Lower leg skin (tissue), 4 donors: ENCODE data around the gene SGO1. TPM values are rescaled to one million over a fixed set of nuclear protein-coding genes. Genes with fewer than 3 reads are reported as not detected.
"Not testable (repeated sequence)": the region's sequence is repeated elsewhere in the genome, so short reads cannot be mapped to it uniquely, and the experiment has no call there.

Experiments used
- DNase-seq, 2 donors: peaks; one replicate each; pipeline ENCODE4 v3.0.0-alpha.2; 2019; ENCODE audit warnings: low spot score in 2 of 2
- H3K4me3 ChIP-seq: fragments of 200-600 bp; sonication (generic); 2 replicates; pipeline ENCODE4 v1.5.1; 2017; ENCODE audit warnings: mild to moderate bottlenecking, low read depth; ENCODE audit not compliant: poor library complexity, severe bottlenecking
- CTCF ChIP-seq, 3 donors: fragments of 450-650 bp; IDR thresholded peaks; one replicate each; pipeline ENCODE4 v1.5.1; 2016; ENCODE audit warnings: antibody characterized with exemption in 3 of 3, mild to moderate bottlenecking in 3 of 3, moderate library complexity in 2 of 3
- POLR2A ChIP-seq, 2 donors: fragments of 450-650 bp; IDR thresholded peaks; one replicate each; pipeline ENCODE4 v1.6.1; 2016 to 2017; ENCODE audit warnings: antibody characterized with exemption in 2 of 2, mild to moderate bottlenecking in 1 of 2, moderate library complexity in 1 of 2
- WGBS, 2 donors: methylation state at CpG; one replicate each; pipeline ENCODE4 v1.1.5; 2018; 5-methylcytosine and 5-hydroxymethylcytosine counted together
- intact Hi-C: fragments of 100-400 bp; cut with DNase I; formaldehyde crosslinking; loops from one replicate; pipeline ENCODE4 v1.15.0; 2023; ENCODE audit warnings: low total_unique reads
- total RNA-seq, 4 donors: library from RNA; depleted of rRNA; stranded (reverse); fragments of >200 nt; gene quantifications; one replicate each; pipeline ENCODE4 v1.1.0, GENCODE V29; 2016

Gene SGO1
- total RNA-seq, 4 donors from 2014 or later: 1.1 to 2.2 (median 1.9) TPM

DNA sequence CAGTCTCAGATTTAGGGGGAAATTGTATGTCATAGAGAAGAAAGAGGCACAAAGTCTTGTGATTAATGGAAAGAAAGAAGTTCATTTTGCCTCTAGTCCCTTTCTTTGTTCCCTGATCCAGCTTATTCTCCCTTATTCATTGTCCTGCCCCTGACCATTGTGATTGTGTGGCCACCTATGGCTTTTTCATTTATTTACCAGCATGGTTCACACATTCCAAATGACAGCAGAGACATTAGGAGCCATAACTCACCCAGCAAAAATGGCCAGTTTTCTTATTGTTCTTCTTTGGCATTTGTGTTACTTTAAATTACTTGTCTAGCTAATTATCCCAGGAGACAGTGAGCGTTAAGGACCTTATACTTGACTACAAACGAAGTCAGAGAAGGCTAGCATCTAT is 36.3 kb upstream of the SGO1 start:
- no peak overlapping the region for H3K4me3 ChIP-seq
- DNase-seq: no peak
- TF ChIP-seq POLR2A (IDR thresholded peaks at IDR 0.05): no peak
- no peak for TF ChIP-seq CTCF (IDR thresholded peaks at IDR 0.05)
- intact Hi-C loops: no loop called here
- 78 to 79% methylated on average over 2 of the region's 2 CpGs for WGBS, 2 donors

GRCh38 chr3:20218215-20218614 is 32.2 kb upstream of the SGO1 start:
- no peak for TF ChIP-seq CTCF (IDR thresholded peaks at IDR 0.05)
- TF ChIP-seq POLR2A (IDR thresholded peaks at IDR 0.05): no peak
- H3K4me3 ChIP-seq: no peak overlapping the region
- 56 to 64% methylated on average over 3 of the region's 3 CpGs for WGBS, 2 donors
- DNase-seq: no peak
- intact Hi-C loops: no loop called here

- no peak for TF ChIP-seq POLR2A (IDR thresholded peaks at IDR 0.05)
- TF ChIP-seq CTCF (IDR thresholded peaks at IDR 0.05): no peak
- WGBS, 2 donors: 90 to 92% methylated on average over 4 of the region's 4 CpGs
- intact Hi-C loops: no loop called here
- DNase-seq: no peak
- no peak overlapping the region for H3K4me3 ChIP-seq
These were observed 29.6 kb upstream of the SGO1 start for GRCh38 chr3:20215636-20216035.

DNA sequence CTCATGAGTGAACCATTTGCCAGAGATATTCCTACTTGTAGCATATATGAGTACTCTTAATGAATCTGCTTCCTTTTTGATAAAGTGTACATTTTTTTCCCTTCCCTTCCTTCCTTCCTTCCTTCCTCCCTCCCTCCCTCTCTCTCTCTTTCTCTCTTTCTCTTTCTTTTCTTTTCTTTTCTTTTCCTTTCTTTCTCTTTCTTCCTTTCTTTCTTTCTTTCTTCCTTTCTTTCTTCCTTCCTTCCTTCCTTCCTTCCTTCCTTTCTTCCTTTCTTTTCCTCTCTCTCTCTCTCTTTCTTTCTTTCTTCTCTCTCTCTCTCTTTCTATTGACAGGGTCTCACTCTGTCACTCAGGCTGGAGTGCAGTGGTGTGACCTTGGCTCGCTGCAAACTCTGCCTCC is 27.5 kb upstream of the SGO1 start:
- DNase-seq, H3K4me3 ChIP-seq, intact Hi-C loops: not testable (repeated sequence)
- 91 to 93% methylated on average over 1 of the region's 1 CpG for WGBS, 2 donors

DNA sequence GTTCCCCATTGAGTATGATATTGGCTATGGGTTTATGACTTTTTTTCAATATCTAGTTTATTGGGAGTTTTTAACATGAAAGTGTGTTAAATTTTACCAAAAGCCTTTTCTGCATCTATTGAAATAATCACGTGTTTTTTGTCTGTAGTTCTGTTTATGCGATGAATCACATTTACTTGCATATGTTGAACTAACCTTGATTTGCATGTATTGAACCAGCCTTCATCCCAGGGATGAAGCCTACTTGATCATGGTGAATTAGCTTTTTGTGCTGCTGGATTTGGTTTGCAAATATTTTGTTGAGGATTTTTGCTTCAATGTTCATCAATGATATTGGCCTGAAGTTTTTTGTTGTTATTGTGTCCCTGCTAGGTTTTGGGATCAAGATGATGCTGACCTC is 21.9 kb upstream of the SGO1 start:
- H3K4me3 ChIP-seq, DNase-seq, intact Hi-C loops: not testable (repeated sequence)
- 81 to 89% methylated on average over 2 of the region's 2 CpGs for WGBS, 2 donors

DNA sequence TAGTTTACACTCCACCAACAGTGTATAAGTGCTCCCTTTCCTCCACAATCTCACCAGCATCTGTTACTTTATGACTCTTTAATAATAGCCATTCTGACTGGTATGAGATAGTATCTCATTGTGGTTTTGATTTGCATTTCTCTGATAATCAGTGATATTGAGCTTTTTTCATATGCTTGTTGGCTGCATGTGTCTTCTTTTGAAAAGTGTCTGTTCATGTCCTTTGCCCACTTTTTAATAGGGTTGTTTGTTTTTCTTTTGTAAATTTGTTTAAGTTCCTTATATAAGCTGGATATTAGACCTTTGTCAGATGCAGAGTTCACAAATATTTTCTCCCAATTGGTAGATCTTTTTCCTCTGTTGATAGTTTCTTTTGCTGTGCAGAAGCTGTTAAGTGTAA is 19.9 kb upstream of the SGO1 start:
- DNase-seq, intact Hi-C loops, H3K4me3 ChIP-seq: not testable (repeated sequence)

DNA sequence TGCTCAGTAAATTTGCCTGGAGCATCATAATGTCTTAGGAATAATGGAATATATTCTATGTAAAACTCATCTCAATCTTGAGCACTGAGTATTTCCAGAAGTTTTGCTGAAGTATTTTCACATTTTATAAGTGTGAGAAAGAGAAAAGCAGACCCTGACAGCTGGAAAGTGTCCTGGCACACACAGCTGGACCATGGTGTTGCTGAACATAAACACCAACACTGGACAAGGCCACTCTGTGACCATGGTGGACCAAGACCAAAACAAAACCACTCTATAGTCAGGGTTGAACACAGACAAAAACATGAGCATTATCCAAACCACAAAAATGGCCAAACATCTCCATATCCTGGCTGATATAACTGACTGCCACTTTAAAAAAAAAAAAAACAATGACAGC is 15.1 kb upstream of the SGO1 start:
- DNase-seq: no peak
- intact Hi-C loops: no loop called here
- TF ChIP-seq CTCF (IDR thresholded peaks at IDR 0.05) (no peak), POLR2A (IDR thresholded peaks at IDR 0.05) (no peak)
- no peak overlapping the region for H3K4me3 ChIP-seq

- no peak overlapping the region for H3K4me3 ChIP-seq
- DNase-seq: no peak
- intact Hi-C loops: no loop called here
- 86 to 88% methylated on average over 3 of the region's 3 CpGs for WGBS, 2 donors
- TF ChIP-seq CTCF (IDR thresholded peaks at IDR 0.05) (no peak), POLR2A (IDR thresholded peaks at IDR 0.05) (no peak)
These were observed 11.8 kb upstream of the SGO1 start for GRCh38 chr3:20197775-20198174.
